Glomerular visceral epithelial cell (primary cell): ENCODE results near the gene TNC.

Source experiments
- DNase-seq: peaks from one replicate; pipeline ENCODE4 v3.0.0-alpha.2; 2016; ENCODE audit errors: extremely low spot score

TNC gene

DNA sequence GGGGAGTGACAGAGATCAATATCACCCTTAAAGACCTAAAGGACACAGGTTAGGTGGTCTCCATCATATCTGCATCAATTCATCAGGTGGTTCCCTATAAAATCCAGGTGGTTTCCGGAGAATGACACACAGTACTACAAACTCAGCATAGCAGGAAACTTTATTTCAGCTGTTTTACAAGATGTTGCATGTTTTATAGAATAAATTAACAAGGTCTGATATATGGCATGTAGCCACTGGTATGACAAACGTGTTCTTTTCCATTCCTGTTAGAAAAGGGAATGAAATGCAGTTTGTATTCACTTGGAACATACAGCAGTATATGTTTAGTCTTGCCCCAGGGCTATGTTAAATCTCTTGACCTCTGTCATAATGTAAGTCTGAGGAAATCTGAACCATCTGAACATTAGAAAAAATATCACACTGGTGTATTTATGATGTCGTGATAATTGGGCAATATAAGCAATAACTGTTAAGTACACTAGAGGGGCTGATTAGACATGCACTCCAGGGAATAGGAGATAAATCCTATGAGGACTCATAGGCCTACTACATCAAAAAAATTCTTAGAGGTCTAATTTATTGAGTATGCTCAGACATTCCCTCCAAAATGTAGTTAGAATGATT is 145.3 kb downstream of the TNC start:
- no peak for DNase-seq
